ENCODE results near the gene OR51E2.

GRCh38 chr11:4645974-4646373, 51.7 kb downstream of the OR51E2 start:
- TF ChIP-seq CTCF (IDR thresholded peaks at IDR 0.05): no peak
- TF ChIP-seq POLR2A (IDR thresholded peaks at IDR 0.05): no peak
